SW480 (cell line): Measurements from ENCODE around the gene HDAC8.

ENCODE experiments used
- DNase-seq: peaks from one replicate; pipeline ENCODE4 v3.0.0-alpha.2; 2016; ENCODE audit warnings: low spot score

Gene HDAC8

GRCh38 chrX:72316408-72317110 is 256.1 kb downstream of the HDAC8 start:
- DNase-seq, result no peak

- DNase-seq, result no peak
These were observed 257.8 kb downstream of the HDAC8 start for GRCh38 chrX:72314881-72315280.

GRCh38 chrX:72313707-72314641 is 258.7 kb downstream of the HDAC8 start:
- DNase-seq, result no peak

- DNase-seq, result no peak
These were observed 260.2 kb downstream of the HDAC8 start for GRCh38 chrX:72312311-72312940.

GRCh38 chrX:72309297-72310071 is 263.2 kb downstream of the HDAC8 start:
- no peak for DNase-seq

- peak; percentile 51 for DNase-seq
These were observed 263.9 kb downstream of the HDAC8 start for GRCh38 chrX:72308566-72309296.

- no peak for DNase-seq
These were observed 264.5 kb downstream of the HDAC8 start for GRCh38 chrX:72308209-72308565.

GRCh38 chrX:72307646-72308051 is 265.0 kb downstream of the HDAC8 start:
- no peak for DNase-seq

GRCh38 chrX:72306851-72307645 is 265.6 kb downstream of the HDAC8 start:
- DNase-seq, result peak; percentile 82

GRCh38 chrX:72306085-72306801 is 266.4 kb downstream of the HDAC8 start:
- peak; percentile 32 for DNase-seq

- DNase-seq, result peak; percentile 9
These were observed 267.2 kb downstream of the HDAC8 start, which contains the start of gene CITED1 for GRCh38 chrX:72305286-72306084. TSS of gene CITED1 (minus strand) at chrX:72305914. CDS start at chrX:72302869, 3,045 bp downstream.

GRCh38 chrX:72304877-72305276 is 267.8 kb downstream of the HDAC8 start:
- DNase-seq, result no peak

- DNase-seq, result no peak
These were observed 270.9 kb downstream of the HDAC8 start for GRCh38 chrX:72301781-72302180.

- no peak for DNase-seq
These were observed 272.6 kb downstream of the HDAC8 start for GRCh38 chrX:72299891-72300630.

GRCh38 chrX:72297953-72298730 is 274.5 kb downstream of the HDAC8 start:
- no peak for DNase-seq

GRCh38 chrX:72296991-72297390 is 275.7 kb downstream of the HDAC8 start:
- DNase-seq, result no peak

GRCh38 chrX:72295745-72296144 is 276.9 kb downstream of the HDAC8 start:
- DNase-seq, result no peak
